Lung microvascular endothelial cell (primary cell): ENCODE data around the gene ISY1. TPM values are rescaled to one million over a fixed set of nuclear protein-coding genes. Genes with fewer than 3 reads are reported as not detected.
"Not testable (repeated sequence)": the region's sequence is repeated elsewhere in the genome, so short reads cannot be mapped to it uniquely, and the experiment has no call there.

Experiments used
- DNase-seq, 2 donors: peaks; one replicate each; pipeline versions ENCODE4 v3.0.0 to v3.0.0-alpha.2; 2010; ENCODE audit warnings: low read depth in 2 of 2
- total RNA-seq: library from RNA; depleted of rRNA; stranded (reverse); fragments of >200 nt; gene quantifications from 2 replicates; pipeline ENCODE4 v1.2.1, GENCODE V29; 2014

The ISY1 gene
- 45.0 and 47.9 TPM in 2 replicates for total RNA-seq

DNA sequence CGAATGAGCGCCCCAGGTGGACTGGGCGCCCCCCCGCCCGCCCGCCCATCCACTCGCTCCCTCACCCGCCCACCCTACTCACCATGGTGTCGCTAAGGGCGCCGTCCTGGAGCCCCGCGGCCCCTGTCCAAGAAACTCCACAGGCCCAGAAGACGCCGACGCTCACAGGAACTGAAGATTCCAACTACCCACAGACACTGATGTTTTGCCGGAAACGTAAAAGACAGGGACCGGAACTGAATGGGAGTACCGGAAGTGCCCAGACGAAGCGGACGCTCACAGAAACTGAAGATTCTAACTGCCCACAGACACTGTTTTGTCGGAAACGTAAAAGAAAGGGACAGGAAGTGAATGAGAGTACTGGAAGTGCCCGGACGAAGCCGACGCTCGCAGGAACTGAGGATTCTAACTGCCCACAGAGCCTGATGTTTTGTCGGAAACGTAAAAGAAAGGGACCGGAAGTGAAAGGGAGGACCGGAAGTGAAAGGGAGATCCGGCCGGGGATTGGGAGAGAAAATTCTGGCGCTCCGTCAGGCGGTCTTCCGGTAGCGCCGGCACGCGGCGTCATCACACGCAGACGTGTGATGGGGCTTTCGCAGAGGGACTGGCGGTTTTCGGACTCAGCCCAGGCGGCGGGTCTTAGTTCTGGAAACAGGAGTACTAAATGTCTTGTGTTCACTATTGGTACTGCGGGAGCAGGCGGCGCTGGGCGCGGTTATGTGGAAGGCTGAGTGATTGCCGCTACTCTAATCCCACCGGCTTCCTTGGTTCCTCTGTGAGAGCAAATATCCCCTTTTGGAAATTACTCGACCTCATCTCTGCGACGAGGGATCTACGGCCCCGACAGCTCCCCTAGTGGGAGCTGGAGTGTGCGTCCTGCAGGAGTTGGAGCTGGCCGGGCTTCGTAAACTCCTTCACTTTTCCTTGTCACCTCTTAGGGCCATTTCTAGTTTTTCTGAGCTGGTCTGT lies at the start of gene ISY1:
TSS of gene ISY1 (minus strand) at position 173 of the 969 bp plus-strand sequence. CDS start at position 85, 88 bp downstream.
- DNase-seq: peak; percentile 97

DNA sequence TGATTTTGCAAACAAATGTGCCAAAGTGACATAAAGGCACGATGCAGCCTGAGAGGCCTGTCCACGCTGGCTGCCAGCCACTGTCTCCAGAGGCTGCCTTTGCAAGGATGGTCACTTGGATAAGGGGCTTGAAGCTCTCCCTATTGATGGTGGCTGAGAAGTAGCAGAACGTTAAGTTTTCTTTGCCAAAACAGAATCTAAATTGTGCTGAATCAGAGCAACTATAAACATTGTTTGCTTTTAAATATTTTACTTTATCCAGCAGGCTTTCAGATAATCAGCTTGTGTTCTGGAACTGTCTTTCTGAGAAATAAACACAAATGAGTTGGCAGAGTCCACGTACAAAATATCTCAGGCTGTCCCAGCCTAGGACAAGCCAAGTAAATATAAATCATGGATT lies 46.6 kb upstream of the ISY1 start:
- DNase-seq: no peak

DNA sequence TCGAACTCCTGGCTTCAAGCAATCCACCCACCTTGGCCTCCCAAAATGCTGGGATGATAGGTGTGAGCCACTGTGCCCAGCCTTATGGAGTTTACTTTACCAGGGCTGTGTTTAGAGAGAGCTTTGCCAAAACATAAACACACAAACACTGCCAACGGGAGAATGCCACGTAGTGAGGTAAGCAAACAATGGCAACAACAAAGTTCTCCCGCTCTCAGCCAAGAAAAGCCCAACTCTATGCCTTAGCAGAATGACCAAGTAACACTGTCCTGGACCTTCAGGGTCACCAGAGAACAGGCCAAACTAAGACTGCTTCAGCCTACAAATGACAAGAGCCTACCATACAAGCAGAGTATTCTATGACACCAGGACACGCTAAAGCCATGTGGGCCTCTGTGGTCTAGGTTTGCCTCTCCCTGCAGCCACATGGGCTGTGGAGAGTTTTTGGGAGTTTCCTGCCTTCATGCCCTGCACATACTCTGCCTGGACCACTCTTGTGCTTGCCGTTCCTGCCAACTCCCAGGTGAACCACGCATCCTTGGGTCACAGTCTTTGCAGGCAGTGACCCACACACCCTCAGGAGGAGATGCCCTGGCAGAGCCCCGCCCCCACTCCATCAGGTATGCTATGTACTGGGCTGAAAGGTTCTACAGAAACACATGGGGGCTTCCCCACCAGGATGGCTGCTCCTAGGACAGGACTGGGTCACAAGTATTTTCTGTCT lies 44.4 kb upstream of the ISY1 start:
- DNase-seq: no peak

DNA sequence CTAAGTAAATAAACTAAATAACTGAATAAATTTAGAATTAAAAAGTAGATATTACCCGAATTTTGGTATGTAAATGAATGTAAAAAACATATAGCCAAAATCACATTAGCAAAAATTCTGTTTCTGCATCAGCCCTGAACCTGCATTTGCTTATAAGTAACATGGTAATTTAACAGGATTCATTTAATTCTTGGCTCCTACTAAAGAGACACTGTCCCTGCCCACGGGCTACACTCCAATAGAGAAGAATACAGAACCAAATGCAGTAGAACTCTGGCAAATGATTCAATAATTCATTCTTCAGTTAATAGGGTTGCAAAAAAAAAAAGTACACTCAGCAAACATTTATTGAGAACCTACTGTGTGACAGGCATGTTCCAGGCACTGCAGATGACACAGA lies 43.6 kb upstream of the ISY1 start:
- no peak for DNase-seq

DNA sequence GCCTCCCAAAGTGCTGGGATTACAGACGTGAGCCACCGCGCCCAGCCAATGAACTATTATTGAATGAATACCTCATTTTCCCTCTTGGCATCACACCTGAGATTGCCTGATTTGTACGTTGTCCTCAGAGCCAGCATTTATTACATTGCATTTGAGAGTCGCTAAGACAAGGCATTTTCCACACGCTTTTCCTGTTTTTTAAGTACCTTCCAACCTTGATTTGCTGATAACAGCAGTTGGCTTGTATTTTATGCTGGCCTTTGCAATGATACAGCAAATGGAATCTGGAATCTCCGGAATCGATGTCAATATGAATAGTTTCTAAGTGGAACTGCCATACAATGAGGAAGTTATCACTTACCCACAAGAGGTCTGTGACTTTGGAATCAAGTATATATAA lies 38.5 kb upstream of the ISY1 start:
- peak in 1 of 2 donors; percentile 64 for DNase-seq

GRCh38 chr3:129197321-129197720 lies 36.5 kb upstream of the ISY1 start:
- DNase-seq: no peak

DNA sequence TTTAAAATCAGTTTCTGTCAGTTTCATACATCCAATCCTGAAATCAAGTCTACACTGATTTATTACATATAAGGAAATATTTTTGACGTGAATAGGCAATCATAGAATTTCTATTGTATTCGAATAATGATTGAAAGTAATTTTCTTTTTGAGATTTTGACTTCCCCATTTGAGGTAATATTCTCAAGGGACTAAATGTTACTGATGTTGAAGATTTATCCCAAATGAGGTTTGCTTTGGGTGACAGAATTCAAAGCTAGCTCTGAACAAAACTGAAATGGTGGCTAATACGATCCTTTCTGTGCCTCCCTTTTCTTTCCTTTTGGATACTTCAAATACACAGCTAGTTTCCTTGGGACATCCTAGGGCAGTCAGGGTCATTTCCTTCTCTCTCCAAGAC lies 35.7 kb upstream of the ISY1 start:
- DNase-seq: peak in 1 of 2 donors; percentile 17

DNA sequence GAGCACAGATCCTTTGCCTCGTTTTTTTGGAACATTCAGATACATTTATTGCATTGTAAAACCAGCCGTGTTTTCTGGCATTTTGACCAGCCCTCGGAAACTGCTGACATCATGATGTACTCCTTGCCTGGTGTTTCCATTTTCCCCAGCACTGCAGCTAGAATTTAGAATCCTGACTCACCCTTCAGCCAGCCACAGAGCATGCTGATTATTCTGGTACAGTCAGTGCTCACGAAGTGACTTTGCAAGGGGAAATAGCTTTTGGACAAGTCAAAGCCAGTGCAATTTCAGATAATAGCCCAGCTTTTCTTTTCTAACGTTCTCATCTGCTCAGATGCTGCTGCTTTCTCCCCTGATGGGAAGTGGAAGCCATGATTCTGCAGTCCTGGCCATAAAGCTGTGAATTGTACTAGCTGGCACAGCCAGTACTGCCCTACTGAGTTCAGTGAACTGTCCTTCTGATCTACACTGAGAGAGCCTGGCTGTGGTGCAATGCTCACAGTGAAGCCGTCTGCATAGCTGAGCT lies 34.9 kb upstream of the ISY1 start:
- peak; percentile 80 to 88 for DNase-seq

GRCh38 chr3:129189793-129190192 lies 28.9 kb upstream of the ISY1 start:
- DNase-seq: not testable (repeated sequence)

- no peak for DNase-seq
These were observed 27.0 kb upstream of the ISY1 start for GRCh38 chr3:129187857-129188256.

- DNase-seq: no peak
These were observed 24.9 kb upstream of the ISY1 start for GRCh38 chr3:129185783-129186182.

GRCh38 chr3:129184784-129185542 lies 24.1 kb upstream of the ISY1 start:
- not testable (repeated sequence) for DNase-seq

DNA sequence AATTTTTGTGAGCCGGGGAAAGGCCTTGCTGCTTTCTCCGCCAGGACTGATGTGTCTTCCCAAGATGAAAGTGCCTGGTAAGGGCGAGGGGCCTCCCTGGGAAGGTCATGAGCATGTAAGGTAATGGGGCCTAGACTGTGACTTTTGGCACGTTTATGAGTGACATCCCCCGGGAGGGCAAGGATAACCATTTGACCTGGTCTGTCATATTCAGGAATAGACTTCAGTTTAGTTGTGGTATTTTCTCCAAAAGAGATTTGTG lies 23.5 kb upstream of the ISY1 start:
- peak; percentile 23 to 29 for DNase-seq

DNA sequence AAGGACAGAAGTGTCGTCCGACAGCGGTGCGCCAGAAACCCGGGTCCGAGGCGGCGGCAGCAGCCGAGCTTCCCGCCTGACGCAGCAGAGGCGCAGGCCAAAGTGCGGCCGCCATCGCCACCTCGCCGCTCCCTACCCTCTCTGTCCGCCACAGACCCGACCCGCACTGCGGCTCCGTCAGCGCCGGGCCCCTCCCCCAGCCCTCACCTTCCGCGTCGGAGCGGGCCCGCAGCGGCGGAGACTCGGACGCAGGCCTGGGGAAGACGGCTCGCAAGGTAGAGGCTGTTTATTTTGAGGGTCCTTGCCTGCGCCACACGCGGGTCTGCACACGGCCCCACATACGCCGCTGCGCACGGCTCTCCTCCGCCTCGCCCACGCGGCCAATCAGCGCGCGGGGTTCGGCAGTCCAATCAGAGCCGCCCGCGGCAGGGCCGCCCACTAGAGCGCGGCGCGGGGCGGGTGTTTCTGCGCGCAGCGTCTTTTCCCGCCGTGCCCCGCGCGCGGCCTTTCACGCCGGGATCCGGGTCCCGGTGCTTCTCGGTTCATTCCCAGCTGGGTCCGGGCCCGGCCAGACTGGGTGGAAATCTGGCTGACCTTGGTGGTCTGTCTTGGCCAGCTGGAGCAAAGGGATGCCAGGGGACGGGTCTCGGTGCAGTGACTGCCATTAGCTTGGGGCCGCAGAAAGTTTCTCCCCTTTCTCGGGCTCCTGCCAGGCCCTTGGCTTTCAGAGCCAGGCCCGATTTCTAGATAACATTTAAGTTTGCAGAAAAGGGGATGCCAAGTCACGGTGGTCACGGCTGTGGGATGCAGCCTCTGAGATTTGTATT lies 22.9 kb upstream of the ISY1 start, which contains the start of gene CNBP:
TSS of gene CNBP (minus strand) at position 328 of the 827 bp plus-strand sequence. CDS start 12,139 bp downstream, outside the sequence.
- peak; percentile 96 for DNase-seq

DNA sequence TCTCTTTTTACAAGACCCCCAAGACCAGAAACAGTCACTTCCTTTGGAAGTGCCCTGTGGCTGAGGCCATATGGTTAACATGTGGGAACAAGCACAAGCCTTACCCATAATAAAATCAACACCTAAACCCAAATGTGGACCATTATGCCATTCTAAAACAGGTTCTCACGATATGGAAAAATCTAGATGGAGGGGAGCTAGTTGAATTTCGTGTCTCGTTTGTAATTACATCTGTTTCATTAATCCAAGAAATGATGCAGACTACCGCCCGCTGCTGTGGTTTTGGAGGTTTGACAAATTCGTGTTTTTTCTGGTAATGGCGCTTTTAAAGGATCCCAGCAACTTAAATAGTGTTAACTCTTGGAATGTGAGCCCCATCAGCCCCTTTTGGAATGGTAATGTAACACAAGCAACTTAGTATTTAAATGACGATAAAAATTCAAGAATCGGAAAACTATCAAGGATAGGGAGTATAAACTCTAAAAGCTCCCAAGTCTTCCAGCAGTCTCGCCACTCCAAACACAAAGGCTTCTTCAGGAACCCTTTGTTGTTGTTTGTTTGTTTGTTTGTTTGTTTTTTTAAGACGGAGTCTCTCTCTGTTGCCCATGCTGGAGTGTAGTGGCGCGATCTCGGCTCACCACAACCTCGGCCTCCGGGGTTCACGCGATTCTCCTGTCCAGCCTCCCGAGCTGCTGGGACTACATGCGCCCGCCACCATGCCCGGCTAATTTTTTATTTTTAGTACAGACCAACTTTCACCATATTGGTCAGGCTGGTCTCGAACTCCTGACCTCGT lies 21.7 kb upstream of the ISY1 start:
- DNase-seq: peak; percentile 33 to 61

GRCh38 chr3:129181819-129182218 lies 21.0 kb upstream of the ISY1 start:
- no peak for DNase-seq

- DNase-seq: no peak
These were observed 19.6 kb upstream of the ISY1 start for GRCh38 chr3:129180461-129180860.

- DNase-seq: no peak
These were observed 15.2 kb upstream of the ISY1 start for GRCh38 chr3:129176051-129176450.

- DNase-seq: no peak
These were observed 12.9 kb upstream of the ISY1 start for GRCh38 chr3:129173725-129174124.

DNA sequence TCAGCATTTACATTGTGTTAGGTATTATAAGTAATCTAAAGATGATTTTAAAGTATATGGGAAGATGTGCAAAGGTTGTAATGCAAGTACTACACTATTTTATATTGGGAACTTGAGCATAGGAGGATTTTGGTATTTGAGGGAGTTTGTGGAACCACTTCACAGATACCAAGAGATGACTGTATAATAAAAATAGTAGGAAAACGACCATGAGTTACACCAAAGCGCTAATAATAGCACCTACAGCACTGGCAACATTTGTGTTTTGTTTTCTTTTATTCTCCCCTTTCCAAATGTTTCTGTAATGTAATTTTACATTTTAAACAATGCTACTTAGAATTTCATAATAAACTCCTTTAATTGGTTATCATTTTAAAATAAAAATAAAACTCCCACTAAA lies 12.3 kb upstream of the ISY1 start:
- DNase-seq: no peak
